ENCODE results near the gene SETBP1.

Gene SETBP1

GRCh38 chr18:45006934-45007333, 326.2 kb downstream of the SETBP1 start:
- Histone ChIP-seq H3K36me3 (ENCODE audit: control insufficient read depth, insufficient read depth, low read length) (no peaks in the 10 kb centered on the region), H3K9ac (no peak overlapping the region), H3K27me3 (ENCODE audit: control insufficient read depth, insufficient read depth, low read length) (no peaks in the 10 kb centered on the region), H3K4me3 (ENCODE audit: low read depth, low read length) (no peak overlapping the region), H3K9me3 (ENCODE audit: control insufficient read depth, low read length) (no peaks in the 10 kb centered on the region), H3K27ac (no peak overlapping the region), H3K4me1 (peaks cover 9% of the 10 kb centered on the region), H3K4me2 (ENCODE audit: low read length) (no peak overlapping the region), H2AFZ (no peak overlapping the region), H3K79me2 (peaks cover 5% of the 10 kb centered on the region)
- TF ChIP-seq CTCF (IDR thresholded peaks at IDR 0.05): no peak

GRCh38 chr18:45007531-45007930, 326.8 kb downstream of the SETBP1 start:
- Histone ChIP-seq H3K27ac (no peak overlapping the region), H3K36me3 (ENCODE audit: control insufficient read depth, insufficient read depth, low read length) (no peaks in the 10 kb centered on the region), H3K79me2 (peaks cover 5% of the 10 kb centered on the region), H3K4me1 (peaks cover 9% of the 10 kb centered on the region), H3K4me2 (ENCODE audit: low read length) (no peak overlapping the region), H2AFZ (no peak overlapping the region), H3K27me3 (ENCODE audit: control insufficient read depth, insufficient read depth, low read length) (no peaks in the 10 kb centered on the region), H3K4me3 (ENCODE audit: low read depth, low read length) (no peak overlapping the region), H3K9me3 (ENCODE audit: control insufficient read depth, low read length) (no peaks in the 10 kb centered on the region), H3K9ac (no peak overlapping the region)
- no peak for TF ChIP-seq CTCF (IDR thresholded peaks at IDR 0.05)

- H2AFZ ChIP-seq: no peak overlapping the region
- no peak for TF ChIP-seq CTCF (IDR thresholded peaks at IDR 0.05)
- peaks cover 9% of the 10 kb centered on the region for H3K4me1 ChIP-seq
- no peak overlapping the region for H3K4me2 ChIP-seq (ENCODE audit: low read length)
- no peaks in the 10 kb centered on the region for H3K36me3 ChIP-seq (ENCODE audit: control insufficient read depth, insufficient read depth, low read length)
- peaks cover 8% of the 10 kb centered on the region for H3K79me2 ChIP-seq
- H3K4me3 ChIP-seq (ENCODE audit: low read depth, low read length): no peak overlapping the region
- H3K9ac ChIP-seq: no peak overlapping the region
- no peak overlapping the region for H3K27ac ChIP-seq
- no peaks in the 10 kb centered on the region for H3K27me3 ChIP-seq (ENCODE audit: control insufficient read depth, insufficient read depth, low read length)
- no peaks in the 10 kb centered on the region for H3K9me3 ChIP-seq (ENCODE audit: control insufficient read depth, low read length)
Observed at GRCh38 chr18:45008694-45009413, 328.2 kb downstream of the SETBP1 start.

GRCh38 chr18:45009756-45010155, 329.1 kb downstream of the SETBP1 start:
- H3K4me1 ChIP-seq: peaks cover 9% of the 10 kb centered on the region
- no peak overlapping the region for H3K4me3 ChIP-seq (ENCODE audit: low read depth, low read length)
- H3K27me3 ChIP-seq (ENCODE audit: control insufficient read depth, insufficient read depth, low read length): no peaks in the 10 kb centered on the region
- H3K4me2 ChIP-seq (ENCODE audit: low read length): no peak overlapping the region
- no peak overlapping the region for H3K27ac ChIP-seq
- peaks cover 8% of the 10 kb centered on the region for H3K79me2 ChIP-seq
- no peak for TF ChIP-seq CTCF (IDR thresholded peaks at IDR 0.05)
- no peak overlapping the region for H2AFZ ChIP-seq
- no peak overlapping the region for H3K9ac ChIP-seq
- H3K36me3 ChIP-seq (ENCODE audit: control insufficient read depth, insufficient read depth, low read length): no peaks in the 10 kb centered on the region
- no peaks in the 10 kb centered on the region for H3K9me3 ChIP-seq (ENCODE audit: control insufficient read depth, low read length)

- Histone ChIP-seq H3K36me3 (ENCODE audit: control insufficient read depth, insufficient read depth, low read length) (no peaks in the 10 kb centered on the region), H3K27ac (no peak overlapping the region), H3K27me3 (ENCODE audit: control insufficient read depth, insufficient read depth, low read length) (no peaks in the 10 kb centered on the region), H3K79me2 (peaks cover 10% of the 10 kb centered on the region), H3K9ac (no peak overlapping the region), H3K9me3 (ENCODE audit: control insufficient read depth, low read length) (no peaks in the 10 kb centered on the region), H3K4me2 (ENCODE audit: low read length) (no peak overlapping the region), H3K4me3 (ENCODE audit: low read depth, low read length) (no peak overlapping the region), H2AFZ (no peak overlapping the region), H3K4me1 (peaks cover 9% of the 10 kb centered on the region)
- no peak for TF ChIP-seq CTCF (IDR thresholded peaks at IDR 0.05)
Observed at GRCh38 chr18:45012286-45012685, 331.6 kb downstream of the SETBP1 start.

Data from parathyroid adenoma (tissue), 2 donors.